ENCODE measurements around the gene GGT1.
"Not testable (repeated sequence)": the region's sequence is repeated elsewhere in the genome, so short reads cannot be mapped to it uniquely, and the experiment has no call there.

DNA sequence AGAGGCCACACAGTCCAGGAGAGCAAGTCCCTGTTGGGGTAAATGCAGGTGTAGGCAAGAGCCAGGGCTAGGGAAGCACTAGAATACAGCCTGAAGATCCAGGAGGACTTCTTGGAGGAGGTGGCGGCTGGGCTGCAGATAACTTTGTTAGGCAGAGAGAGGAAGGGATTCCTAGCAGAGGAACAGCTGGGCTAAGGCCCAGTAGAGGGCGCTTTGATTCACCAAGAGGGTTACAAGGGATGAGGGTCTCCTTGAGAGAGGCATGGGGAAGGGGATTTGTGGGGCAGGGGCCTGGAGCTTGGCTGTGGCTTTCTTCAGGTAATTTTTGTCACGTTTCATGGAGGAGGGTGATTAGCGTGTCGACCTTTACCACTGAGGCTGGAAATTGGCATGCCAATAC is 18.3 kb downstream of the GGT1 start:
- TF ChIP-seq YY1 (IDR thresholded peaks at IDR 0.05; ENCODE audit: insufficient read depth, insufficient read length); ZNF274 (IDR thresholded peaks at IDR 0.05; ENCODE audit: low read depth, low read length); SUZ12 (IDR thresholded peaks at IDR 0.05; ENCODE audit: extremely low read depth, insufficient read depth, insufficient read length): not testable (repeated sequence)
